ENCODE measurements around the gene ENO4. TPM values are rescaled to one million over a fixed set of nuclear protein-coding genes. Genes with fewer than 3 reads are reported as not detected.

The ENO4 gene
- total RNA-seq, 4 donors from 2014 or later: 0.44 to 1.8 (median 1.2) TPM

DNA sequence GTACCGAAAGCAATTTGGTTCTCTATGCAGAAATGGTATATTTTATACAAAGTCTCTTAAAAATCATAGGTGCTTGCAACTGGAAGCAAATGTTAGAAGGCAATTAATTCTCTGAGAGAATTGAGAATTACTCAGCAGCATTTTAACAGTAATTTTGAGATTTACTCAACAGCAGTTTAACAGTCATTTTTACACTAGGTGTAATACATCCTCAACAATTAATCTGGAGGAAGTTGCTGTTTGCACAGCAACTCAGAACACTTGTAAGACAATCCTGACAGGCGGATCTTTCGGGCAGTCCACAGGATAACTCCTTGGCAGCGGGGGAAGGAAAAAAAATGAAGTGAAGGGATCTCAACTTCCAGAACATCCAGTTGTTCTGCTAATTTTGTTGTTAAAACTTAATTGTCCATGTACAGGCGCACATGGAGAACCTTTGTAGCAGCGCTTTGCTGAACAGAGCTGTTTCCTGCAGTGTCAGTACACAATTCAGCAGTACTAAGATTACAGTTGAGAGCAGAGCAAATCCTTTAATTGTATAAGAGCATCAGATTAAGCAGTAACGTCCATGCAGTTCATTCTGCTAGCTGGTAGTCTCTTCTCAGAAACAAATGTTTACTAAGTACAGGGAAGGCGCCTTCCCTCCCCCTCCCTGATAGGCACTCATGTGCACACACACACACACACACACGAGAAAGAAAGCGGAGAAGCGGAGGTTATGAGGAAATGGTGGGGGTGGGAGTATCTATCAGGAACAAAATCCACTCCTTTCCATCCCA is 43.8 kb downstream of the ENO4 start:
- Histone ChIP-seq H3K36me3 (no peaks in the 10 kb centered on the region), H3K4me3 (replicated peaks in 1 of 3) (no peak overlapping the region), H3K9me3 (no peaks in the 10 kb centered on the region), H3K27me3 (no peaks in the 10 kb centered on the region), H3K27ac (no peak overlapping the region), H3K4me1 (no peaks in the 10 kb centered on the region)
- 66 to 67% methylated on average over 11 of the region's 11 CpGs for WGBS, 2 donors
- intact Hi-C loops (cut with DNase I): no loop called here
- TF ChIP-seq POLR2A (IDR thresholded peaks at IDR 0.05): no peak
- TF ChIP-seq, protein P1, sequence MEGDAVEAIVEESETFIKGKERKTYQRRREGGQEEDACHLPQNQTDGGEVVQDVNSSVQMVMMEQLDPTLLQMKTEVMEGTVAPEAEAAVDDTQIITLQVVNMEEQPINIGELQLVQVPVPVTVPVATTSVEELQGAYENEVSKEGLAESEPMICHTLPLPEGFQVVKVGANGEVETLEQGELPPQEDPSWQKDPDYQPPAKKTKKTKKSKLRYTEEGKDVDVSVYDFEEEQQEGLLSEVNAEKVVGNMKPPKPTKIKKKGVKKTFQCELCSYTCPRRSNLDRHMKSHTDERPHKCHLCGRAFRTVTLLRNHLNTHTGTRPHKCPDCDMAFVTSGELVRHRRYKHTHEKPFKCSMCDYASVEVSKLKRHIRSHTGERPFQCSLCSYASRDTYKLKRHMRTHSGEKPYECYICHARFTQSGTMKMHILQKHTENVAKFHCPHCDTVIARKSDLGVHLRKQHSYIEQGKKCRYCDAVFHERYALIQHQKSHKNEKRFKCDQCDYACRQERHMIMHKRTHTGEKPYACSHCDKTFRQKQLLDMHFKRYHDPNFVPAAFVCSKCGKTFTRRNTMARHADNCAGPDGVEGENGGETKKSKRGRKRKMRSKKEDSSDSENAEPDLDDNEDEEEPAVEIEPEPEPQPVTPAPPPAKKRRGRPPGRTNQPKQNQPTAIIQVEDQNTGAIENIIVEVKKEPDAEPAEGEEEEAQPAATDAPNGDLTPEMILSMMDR (IDR thresholded peaks at IDR 0.05): no peak
- DNase-seq: no peak

DNA sequence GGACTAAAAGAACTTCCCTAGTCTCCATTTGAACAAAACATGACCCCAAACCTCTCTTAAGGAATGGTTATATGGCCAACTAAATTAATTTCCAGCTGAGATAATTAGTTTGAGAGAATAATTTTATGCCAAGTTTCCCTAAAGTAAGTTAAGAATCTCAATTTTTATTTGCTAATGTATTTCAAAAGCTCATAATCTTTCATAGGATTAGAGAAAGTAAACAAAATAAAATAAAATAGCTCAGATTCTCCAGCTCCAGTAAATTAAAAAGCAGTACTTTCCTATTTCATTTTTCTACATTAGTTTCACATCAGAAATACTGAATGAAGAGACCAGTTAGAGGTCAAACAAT is 44.4 kb downstream of the ENO4 start:
- intact Hi-C loops (cut with DNase I): no loop called here
- Histone ChIP-seq H3K27ac (no peak overlapping the region), H3K36me3 (no peaks in the 10 kb centered on the region), H3K9me3 (no peaks in the 10 kb centered on the region), H3K4me3 (replicated peaks in 1 of 3) (no peak overlapping the region), H3K27me3 (no peaks in the 10 kb centered on the region), H3K4me1 (no peaks in the 10 kb centered on the region)
- no peak for TF ChIP-seq POLR2A (IDR thresholded peaks at IDR 0.05)
- TF ChIP-seq, protein P1 (IDR thresholded peaks at IDR 0.05): no peak
- DNase-seq: no peak

DNA sequence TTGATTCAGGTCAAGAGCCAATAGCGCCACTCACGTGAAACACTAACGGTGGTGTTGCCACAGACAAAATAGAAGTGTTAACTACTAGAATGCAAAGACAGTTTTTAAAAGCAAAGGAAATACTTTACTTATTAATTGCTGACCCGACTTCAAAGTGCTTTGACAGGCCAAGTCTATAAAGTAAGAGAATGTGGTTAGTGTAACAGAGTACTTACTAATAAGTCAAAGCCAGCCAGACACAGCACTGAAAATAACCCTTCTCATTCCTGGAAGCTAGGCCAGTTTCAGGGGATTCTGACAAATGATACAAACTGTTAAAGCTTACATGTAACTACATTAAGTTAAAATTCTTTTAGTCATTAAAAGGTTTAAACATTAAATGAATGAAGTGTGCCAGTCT is 50.3 kb downstream of the ENO4 start:
- 90 to 91% methylated on average over 4 of the region's 4 CpGs for WGBS, 2 donors
- no peaks in the 10 kb centered on the region for H3K27me3 ChIP-seq
- TF ChIP-seq, protein P1 (IDR thresholded peaks at IDR 0.05): no peak
- no peaks in the 10 kb centered on the region for H3K9me3 ChIP-seq
- peaks cover 0 to 3% of the 10 kb centered on the region in 2 donors for H3K36me3 ChIP-seq
- H3K4me3 ChIP-seq (replicated peaks in 1 of 3): no peak overlapping the region
- no peak for DNase-seq
- H3K27ac ChIP-seq: no peak overlapping the region
- H3K4me1 ChIP-seq: no peaks in the 10 kb centered on the region
- intact Hi-C loops (cut with DNase I): no loop called here

DNA sequence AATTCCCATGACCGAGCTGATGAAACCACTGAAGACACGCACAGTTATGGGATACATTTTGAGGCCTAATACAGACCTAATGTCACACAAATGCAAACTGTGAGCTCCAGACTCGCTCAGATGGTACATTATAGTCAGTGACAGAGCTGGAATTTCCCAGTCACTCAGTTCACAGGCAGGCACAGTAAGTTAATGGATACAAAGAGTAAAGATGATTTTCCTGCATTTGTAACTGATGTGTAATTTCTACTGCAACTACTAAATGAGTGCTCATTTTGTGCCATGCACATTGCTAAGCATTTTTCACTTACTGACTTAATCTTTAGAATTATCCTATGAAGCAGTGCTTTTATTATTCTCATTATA is 56.5 kb downstream of the ENO4 start:
- 97% methylated on average over 3 of the region's 3 CpGs for WGBS, 2 donors
- Histone ChIP-seq H3K36me3 (peaks cover 0 to 9% of the 10 kb centered on the region in 2 donors), H3K4me3 (replicated peaks in 1 of 3) (no peak overlapping the region), H3K27ac (no peak overlapping the region), H3K27me3 (no peaks in the 10 kb centered on the region), H3K4me1 (no peaks in the 10 kb centered on the region), H3K9me3 (no peaks in the 10 kb centered on the region)
- intact Hi-C loops (cut with DNase I): no loop called here
- no peak for DNase-seq
- TF ChIP-seq, protein P1 (IDR thresholded peaks at IDR 0.05): no peak
- no peak for TF ChIP-seq POLR2A (IDR thresholded peaks at IDR 0.05)

DNA sequence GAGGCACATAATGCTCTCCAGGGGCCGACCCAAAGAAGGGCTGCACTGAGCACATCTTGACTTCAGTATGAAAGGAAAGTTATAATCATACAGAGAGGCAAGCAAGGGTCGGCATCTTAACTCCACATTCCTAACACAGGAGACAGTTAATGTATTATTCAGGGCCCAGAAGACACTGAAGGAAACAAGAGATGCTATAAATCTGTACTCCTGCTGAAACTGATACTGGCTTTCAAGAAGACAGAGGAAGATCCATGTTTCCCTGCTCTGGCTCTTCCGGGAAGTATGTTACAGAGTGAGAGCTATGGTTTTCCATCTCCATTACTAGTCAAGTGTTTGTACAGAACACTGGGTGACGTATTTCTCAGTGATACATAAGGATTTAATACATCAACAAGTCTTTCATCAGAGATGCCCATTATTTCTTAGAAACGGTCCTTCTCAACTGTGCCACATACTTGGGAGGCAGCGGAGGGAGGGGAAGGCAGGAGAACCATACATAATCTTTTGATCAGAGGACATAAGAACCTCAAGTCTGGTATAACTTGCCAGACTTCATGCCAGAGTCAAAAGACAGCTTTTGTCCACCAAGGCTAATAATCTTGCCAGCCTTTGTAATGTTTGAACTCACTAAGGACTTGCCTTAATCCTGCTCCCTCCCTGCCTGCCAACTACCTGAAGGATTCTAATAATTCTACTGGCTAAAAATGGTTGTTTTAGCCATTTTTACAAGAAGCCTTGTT is 58.1 kb downstream of the ENO4 start:
- TF ChIP-seq, protein P1 (IDR thresholded peaks at IDR 0.05): no peak
- TF ChIP-seq POLR2A (IDR thresholded peaks at IDR 0.05): no peak
- Histone ChIP-seq H3K9me3 (no peaks in the 10 kb centered on the region), H3K27ac (no peak overlapping the region), H3K36me3 (peaks cover 0 to 12% of the 10 kb centered on the region in 2 donors), H3K27me3 (no peaks in the 10 kb centered on the region), H3K4me1 (no peaks in the 10 kb centered on the region), H3K4me3 (replicated peaks in 1 of 3) (no peak overlapping the region)
- intact Hi-C loops (cut with DNase I): no loop called here
- no peak for DNase-seq
- 81 to 84% methylated on average over 6 of the region's 6 CpGs for WGBS, 2 donors
